Measurements from ENCODE around the gene NPRL2.

GRCh38 chr3:50383750-50384149 lies 33.2 kb upstream of the NPRL2 start:
- no peak for TF ChIP-seq CTCF (IDR thresholded peaks at IDR 0.05; ENCODE audit: low read length)
- no peak for TF ChIP-seq EZH2 (IDR thresholded peaks at IDR 0.05; ENCODE audit: borderline replicate concordance, low read length)

Data from OCI-LY1 (cell line).